K562 (cell line): ENCODE measurements around the gene SMG1. TPM values are rescaled to one million over a fixed set of nuclear protein-coding genes. Genes with fewer than 3 reads are reported as not detected.

Experiments
- BRD9 ChIP-seq: fragments of 450-650 bp; IDR thresholded peaks from 2 replicates; pipeline ENCODE4 v1.6.1; 2018; ENCODE audit warnings: low read depth; ENCODE audit not compliant: partially characterized antibody
- ESRRA ChIP-seq: fragments of 450-650 bp; IDR thresholded peaks from 2 replicates; pipeline ENCODE4 v1.6.1; 2014; ENCODE audit warnings: low read depth, mild to moderate bottlenecking, moderate library complexity, borderline replicate concordance
- KAT2B ChIP-seq: IDR thresholded peaks from one replicate; pipeline ENCODE4 v1.6.1; 2012; ENCODE audit warnings: low read depth, mild to moderate bottlenecking, control low read depth, inconsistent platforms, low read length, moderate library complexity
- MIER1 ChIP-seq: fragments of 450-650 bp; IDR thresholded peaks from 2 replicates; pipeline ENCODE4 v1.6.1; 2016; ENCODE audit warnings: antibody characterized with exemption, mild to moderate bottlenecking, low read depth
- MYC ChIP-seq, 2 experiments: fragments of 250-450 bp in 1 of 2; sonication (Bioruptor Pico) in 1 of 2; IDR thresholded peaks; 2 replicates each; pipeline versions ENCODE4 v1.5.1 to v1.6.1; 2012 to 2021; ENCODE audit warnings: low read depth in 2 of 2, borderline replicate concordance in 1 of 2, improper control_type of control experiment in 1 of 2, low read length in 1 of 2, mild to moderate bottlenecking in 1 of 2, moderate library complexity in 1 of 2
- NCOA4 ChIP-seq: fragments of 450-650 bp; IDR thresholded peaks from 2 replicates; pipeline ENCODE4 v1.6.1; 2018; ENCODE audit warnings: mild to moderate bottlenecking; ENCODE audit not compliant: partially characterized antibody
- OTX1 ChIP-seq: fragments of 450-650 bp; formaldehyde crosslinking; IDR thresholded peaks from 2 replicates; pipeline ENCODE4 v1.4.0; 2022; ENCODE audit warnings: mild to moderate bottlenecking
- POLR3G ChIP-seq: IDR thresholded peaks from 2 replicates; pipeline ENCODE4 v1.6.1; 2011; ENCODE audit not compliant: insufficient read length, insufficient replicate concordance; ENCODE audit errors: extremely low read depth
- PURB ChIP-seq: sonication (generic); formaldehyde crosslinking; IDR thresholded peaks from 2 replicates; pipeline ENCODE4 v1.9.0; 2021; ENCODE audit warnings: low read depth, mild to moderate bottlenecking, missing genetic modification reagents
- PYGO2 ChIP-seq: fragments of 450-650 bp; IDR thresholded peaks from 2 replicates; pipeline ENCODE4 v1.6.1; 2016; ENCODE audit warnings: mild to moderate bottlenecking, missing genetic modification characterization, moderate library complexity, missing compliant biosample characterization
- RBM25 ChIP-seq: fragments of 200-400 bp; formaldehyde crosslinking; IDR thresholded peaks from 2 replicates; pipeline ENCODE4 v1.6.1; 2018; ENCODE audit warnings: low read length, low read depth, moderate library complexity; ENCODE audit not compliant: severe bottlenecking
- SIN3A ChIP-seq, 2 experiments: fragments of 150-350 bp in 1 of 2; IDR thresholded peaks; 2 replicates each; pipeline ENCODE4 v1.6.1; 2011 to 2016; ENCODE audit warnings: borderline replicate concordance in 2 of 2, low read depth in 2 of 2, low read length in 2 of 2, mild to moderate bottlenecking in 2 of 2, moderate library complexity in 2 of 2; ENCODE audit not compliant: control insufficient read depth in 1 of 2
- SRF ChIP-seq, 2 experiments: fragments of 250-450, 450-650 bp in 1 of 2; sonication (Bioruptor Pico) in 1 of 2; sonication (generic) in 1 of 2; formaldehyde crosslinking; IDR thresholded peaks; 2 replicates each; pipeline versions ENCODE4 v1.5.0 to v1.5.1; 2020 to 2022; ENCODE audit warnings: mild to moderate bottlenecking in 1 of 2, missing genetic modification reagents in 1 of 2
- ZBTB17 ChIP-seq: fragments of 450-650 bp; formaldehyde crosslinking; IDR thresholded peaks from 2 replicates; pipeline ENCODE4 v1.4.0; 2020; ENCODE audit warnings: mild to moderate bottlenecking
- ZNF217 ChIP-seq: sonication (generic); formaldehyde crosslinking; IDR thresholded peaks from 2 replicates; pipeline ENCODE4 v1.8.0; 2022; ENCODE audit warnings: mild to moderate bottlenecking, missing genetic modification reagents
- ZNF274 ChIP-seq: IDR thresholded peaks from 2 replicates; pipeline ENCODE4 v1.6.1; 2011; ENCODE audit warnings: low read depth, mild to moderate bottlenecking, low read length, moderate library complexity, borderline replicate concordance
- ZNF41 ChIP-seq: fragments of 250-450 bp; sonication (Bioruptor Pico); conservative IDR thresholded peaks from 2 replicates; pipeline ENCODE4 v1.4.0; 2020; ENCODE audit warnings: mild to moderate bottlenecking
- ZNF780A ChIP-seq: fragments of 250-450 bp; sonication (Bioruptor Pico); IDR thresholded peaks from 2 replicates; pipeline ENCODE4 v1.5.0; 2021; ENCODE audit warnings: mild to moderate bottlenecking
- polyA plus RNA-seq, 8 experiments: library from polyadenylated mRNA; depleted of rRNA in 4 of 8; stranded (reverse) in 5 of 8; unstranded in 3 of 8; fragments of >200 nt; fragmentation: Nextera tagmentation in 2 of 8; fragmentation: Illumina TruSeq in 1 of 8; extraction: Ambion mirVana in 2 of 8; extraction: Trizol in 1 of 8; gene quantifications; 2 replicates each; pipeline versions ENCODE4 v1.2.1 to v1.2.3, GENCODE V29; 2011 to 2014; ENCODE audit warnings: inconsistent platforms in 1 of 8, missing spikeins in 1 of 8
- total RNA-seq, 7 experiments: library from RNA; depleted of rRNA in 6 of 7; stranded (reverse); fragments of >200 nt in 6 of 7; fragmentation: Illumina TruSeq in 2 of 7; extraction: Trizol in 2 of 7; gene quantifications; 2 replicates each; pipeline versions ENCODE4 v1.2.1 to v1.2.3, GENCODE V29; 2011 to 2021; ENCODE audit warnings: low replicate concordance in 1 of 7
- TF ChIP-seq, protein P1 (sequence below), 2 experiments: fragments of 450-650 bp in 1 of 2; sonication (generic) in 1 of 2; formaldehyde crosslinking in 1 of 2; IDR thresholded peaks in 1 of 2; conservative IDR thresholded peaks in 1 of 2; 2 replicates each; pipeline versions ENCODE4 v1.6.1 to v1.8.1; 2016 to 2023; ENCODE audit warnings: mild to moderate bottlenecking in 2 of 2, moderate library complexity in 2 of 2, inconsistent platforms in 1 of 2, missing genetic modification reagents in 1 of 2
- TF ChIP-seq, protein P2 (sequence below), 2 experiments: fragments of 450-650 bp; IDR thresholded peaks; 2 replicates each; pipeline ENCODE4 v1.6.1; 2018; ENCODE audit warnings: mild to moderate bottlenecking in 2 of 2, low read depth in 1 of 2; ENCODE audit not compliant: partially characterized antibody in 2 of 2

The SMG1 gene
- total and polyA plus RNA-seq, 9 of the 15 experiments (the other 6 are each of a cell fraction or from before 2014, with no cell fraction given): 3.4 to 54.8 (median 32.0) TPM

DNA sequence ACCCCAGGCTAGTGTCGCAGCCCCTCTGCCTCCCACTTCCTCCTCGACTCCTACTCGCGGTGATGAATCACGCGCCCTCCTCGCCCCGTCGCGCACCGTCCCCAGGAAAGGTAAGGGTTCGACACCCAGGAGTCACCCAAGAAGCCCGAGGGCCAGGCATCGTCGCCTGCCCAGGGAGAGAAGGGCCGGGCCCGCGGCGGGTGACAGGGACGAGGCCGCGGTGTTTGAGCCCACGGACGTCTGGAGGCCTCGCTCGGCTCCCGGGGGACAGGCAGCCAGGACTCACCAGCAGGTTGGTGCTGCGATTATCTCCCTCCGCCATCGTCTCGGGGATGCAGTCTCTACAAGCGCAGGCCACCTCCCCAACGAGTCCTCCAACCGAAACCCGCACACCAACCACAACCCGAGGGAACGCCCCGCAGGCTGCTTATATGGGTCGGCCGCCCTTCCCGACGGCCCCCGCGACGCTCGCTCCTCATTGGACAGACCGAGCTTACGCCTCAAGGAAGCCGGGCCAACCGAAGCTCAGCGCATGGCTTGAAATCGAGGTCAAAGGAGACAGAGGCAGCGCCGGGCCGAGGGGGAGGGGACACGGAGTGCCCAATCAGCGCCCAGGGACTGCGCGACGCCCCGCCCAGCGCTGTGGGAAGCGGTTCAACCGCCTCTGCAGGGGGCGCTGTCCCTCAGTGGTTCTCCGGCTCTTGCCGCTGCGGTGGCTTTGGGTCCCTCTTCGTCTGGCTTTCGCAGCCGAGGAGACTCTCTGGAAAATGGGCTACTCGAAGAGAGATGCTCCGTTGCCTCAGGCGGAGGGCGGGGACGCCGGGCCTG is 124.8 kb downstream of the SMG1 start, which contains the start of gene ARL6IP1 (continued):
- no peak for TF ChIP-seq ZNF217 (CRISPR knock-in tag)
- peak; percentile 79 for TF ChIP-seq ZBTB17 (CRISPR knock-in tag)
- no peak; the same call in 1 of the 2 replicates for TF ChIP-seq ZNF274
- TF ChIP-seq KAT2B: no peak
- no peak for TF ChIP-seq PYGO2 (tag)
- TF ChIP-seq SIN3A (IDR thresholded peaks at IDR 0.05; ENCODE audit: borderline replicate concordance in 2 of 2, control insufficient read depth in 1 of 2, low read depth in 2 of 2, low read length in 2 of 2): peak; percentile 54 to 89; a peak in 1 of 4 replicates
- TF ChIP-seq, protein P1, sequence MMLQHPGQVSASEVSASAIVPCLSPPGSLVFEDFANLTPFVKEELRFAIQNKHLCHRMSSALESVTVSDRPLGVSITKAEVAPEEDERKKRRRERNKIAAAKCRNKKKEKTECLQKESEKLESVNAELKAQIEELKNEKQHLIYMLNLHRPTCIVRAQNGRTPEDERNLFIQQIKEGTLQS (IDR thresholded peaks at IDR 0.05): peak; percentile 19; the same call in 1 of the 2 replicates
- TF ChIP-seq, protein P1 (CRISPR knock-in tag; conservative IDR thresholded peaks at IDR 0.05): 0 out of 2 replicates have a peak, but pooled peaks have one; percentile 70
- TF ChIP-seq SRF (CRISPR knock-in tag; IDR thresholded peaks at IDR 0.05): peak in 1 of 2 experiments; percentile 66; a peak in 1 of 4 replicates
- no peak for TF ChIP-seq BRD9
- TF ChIP-seq OTX1 (CRISPR knock-in tag): 0 out of 2 replicates have a peak, but pooled peaks have one; percentile 58
- peak; percentile 77 for TF ChIP-seq MYC (IDR thresholded peaks at IDR 0.05; ENCODE audit: low read depth, low read length)
- 0 out of 2 replicates have a peak, but pooled peaks have one; percentile 20 for TF ChIP-seq MYC (CRISPR knock-in tag; IDR thresholded peaks at IDR 0.05; ENCODE audit: borderline replicate concordance, low read depth)
- no peak for TF ChIP-seq PURB (CRISPR knock-in tag)
- TF ChIP-seq ESRRA: peak; percentile 96
- TF ChIP-seq ZNF41 (CRISPR knock-in tag): no peak
- TF ChIP-seq NCOA4: no peak
- no peak for TF ChIP-seq ZNF780A
- TF ChIP-seq POLR3G: no peak
- TF ChIP-seq RBM25: peak; percentile 92
- TF ChIP-seq, protein P2, sequence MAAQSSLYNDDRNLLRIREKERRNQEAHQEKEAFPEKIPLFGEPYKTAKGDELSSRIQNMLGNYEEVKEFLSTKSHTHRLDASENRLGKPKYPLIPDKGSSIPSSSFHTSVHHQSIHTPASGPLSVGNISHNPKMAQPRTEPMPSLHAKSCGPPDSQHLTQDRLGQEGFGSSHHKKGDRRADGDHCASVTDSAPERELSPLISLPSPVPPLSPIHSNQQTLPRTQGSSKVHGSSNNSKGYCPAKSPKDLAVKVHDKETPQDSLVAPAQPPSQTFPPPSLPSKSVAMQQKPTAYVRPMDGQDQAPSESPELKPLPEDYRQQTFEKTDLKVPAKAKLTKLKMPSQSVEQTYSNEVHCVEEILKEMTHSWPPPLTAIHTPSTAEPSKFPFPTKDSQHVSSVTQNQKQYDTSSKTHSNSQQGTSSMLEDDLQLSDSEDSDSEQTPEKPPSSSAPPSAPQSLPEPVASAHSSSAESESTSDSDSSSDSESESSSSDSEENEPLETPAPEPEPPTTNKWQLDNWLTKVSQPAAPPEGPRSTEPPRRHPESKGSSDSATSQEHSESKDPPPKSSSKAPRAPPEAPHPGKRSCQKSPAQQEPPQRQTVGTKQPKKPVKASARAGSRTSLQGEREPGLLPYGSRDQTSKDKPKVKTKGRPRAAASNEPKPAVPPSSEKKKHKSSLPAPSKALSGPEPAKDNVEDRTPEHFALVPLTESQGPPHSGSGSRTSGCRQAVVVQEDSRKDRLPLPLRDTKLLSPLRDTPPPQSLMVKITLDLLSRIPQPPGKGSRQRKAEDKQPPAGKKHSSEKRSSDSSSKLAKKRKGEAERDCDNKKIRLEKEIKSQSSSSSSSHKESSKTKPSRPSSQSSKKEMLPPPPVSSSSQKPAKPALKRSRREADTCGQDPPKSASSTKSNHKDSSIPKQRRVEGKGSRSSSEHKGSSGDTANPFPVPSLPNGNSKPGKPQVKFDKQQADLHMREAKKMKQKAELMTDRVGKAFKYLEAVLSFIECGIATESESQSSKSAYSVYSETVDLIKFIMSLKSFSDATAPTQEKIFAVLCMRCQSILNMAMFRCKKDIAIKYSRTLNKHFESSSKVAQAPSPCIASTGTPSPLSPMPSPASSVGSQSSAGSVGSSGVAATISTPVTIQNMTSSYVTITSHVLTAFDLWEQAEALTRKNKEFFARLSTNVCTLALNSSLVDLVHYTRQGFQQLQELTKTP (IDR thresholded peaks at IDR 0.05; ENCODE audit: low read depth in 1 of 2, partially characterized antibody in 2 of 2): peak; percentile 36 to 68
- no peak for TF ChIP-seq MIER1
